HG02623 (cell line): ENCODE measurements around the gene KRT33A.

Experiments
- ATAC-seq: cut with Tn5 transposase; IDR thresholded peaks from one replicate; pipeline ENCODE4 v1.9.1; 2021; ENCODE audit warnings: moderate library complexity; ENCODE audit not compliant: unreplicated experiment

The KRT33A gene

DNA sequence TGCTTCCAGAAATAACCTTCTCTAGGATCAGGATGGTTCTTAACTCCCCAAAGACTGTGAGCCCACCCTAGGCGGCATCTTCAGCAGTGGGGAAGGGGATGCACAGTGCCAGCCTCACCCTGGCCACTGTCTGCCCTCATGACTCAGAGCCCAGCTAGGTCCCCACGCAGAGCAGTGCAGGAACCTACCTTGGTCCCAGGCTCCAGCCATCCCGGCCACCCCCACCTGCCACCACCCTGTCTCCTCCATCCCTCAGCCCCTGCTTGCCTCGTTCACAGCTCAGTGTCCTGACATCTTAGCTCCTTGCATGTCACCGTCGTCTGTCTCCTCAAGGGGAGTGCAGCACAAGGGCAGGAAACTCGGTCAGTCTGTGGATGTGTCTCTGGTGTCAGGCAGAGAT lies 19.0 kb downstream of the KRT33A start:
- no peak for ATAC-seq

DNA sequence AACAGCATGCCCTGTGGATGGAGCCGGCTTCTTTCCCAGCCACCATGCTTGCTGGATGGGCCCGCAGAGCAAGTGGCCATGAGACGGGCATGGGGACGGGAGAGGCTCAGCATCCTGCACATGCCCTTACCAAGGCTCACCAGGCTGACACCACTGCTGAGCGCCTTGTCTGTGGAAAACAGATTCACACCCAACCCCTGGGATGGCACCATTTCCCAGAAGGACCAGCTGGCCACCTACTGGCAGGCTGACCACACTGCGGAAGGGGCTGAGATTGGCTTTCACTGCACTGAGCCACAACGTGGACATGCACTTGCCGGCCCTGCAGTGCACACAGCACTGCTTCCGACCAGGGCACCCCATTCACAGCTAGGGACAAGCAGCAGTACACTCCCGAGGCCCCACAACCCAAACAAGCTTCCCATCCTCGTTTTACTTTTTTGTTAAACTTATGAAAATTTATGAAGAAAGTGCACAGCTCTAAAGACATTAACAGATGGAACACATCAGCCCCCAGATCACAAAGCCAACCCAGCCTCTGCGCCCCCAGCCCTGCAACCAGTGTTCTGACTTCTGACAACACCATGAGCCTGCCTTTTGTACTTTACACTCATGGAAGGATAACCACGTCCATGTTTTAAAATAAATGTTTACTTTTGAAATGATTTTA lies 21.2 kb downstream of the KRT33A start:
- ATAC-seq: no peak

DNA sequence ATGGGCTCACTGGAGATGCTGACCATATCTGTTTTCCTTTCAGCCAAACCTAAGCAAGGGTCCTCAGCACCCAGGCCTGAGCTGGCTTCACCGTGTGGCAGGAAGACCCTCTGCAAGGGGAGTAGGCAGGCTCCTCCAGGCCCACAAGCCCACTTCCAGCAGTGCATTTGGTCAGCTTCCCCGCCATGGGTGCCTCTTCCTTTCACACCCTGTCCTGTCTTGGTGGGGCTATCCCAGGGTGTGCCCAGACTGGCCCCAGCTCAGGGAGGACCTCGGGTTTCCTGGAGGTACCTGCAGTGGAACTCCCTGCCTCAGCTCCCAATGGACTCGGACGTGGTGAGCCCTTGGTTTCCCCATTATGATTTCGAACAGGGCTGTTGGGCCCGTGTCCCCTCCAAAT lies 22.4 kb downstream of the KRT33A start:
- ATAC-seq: no peak

DNA sequence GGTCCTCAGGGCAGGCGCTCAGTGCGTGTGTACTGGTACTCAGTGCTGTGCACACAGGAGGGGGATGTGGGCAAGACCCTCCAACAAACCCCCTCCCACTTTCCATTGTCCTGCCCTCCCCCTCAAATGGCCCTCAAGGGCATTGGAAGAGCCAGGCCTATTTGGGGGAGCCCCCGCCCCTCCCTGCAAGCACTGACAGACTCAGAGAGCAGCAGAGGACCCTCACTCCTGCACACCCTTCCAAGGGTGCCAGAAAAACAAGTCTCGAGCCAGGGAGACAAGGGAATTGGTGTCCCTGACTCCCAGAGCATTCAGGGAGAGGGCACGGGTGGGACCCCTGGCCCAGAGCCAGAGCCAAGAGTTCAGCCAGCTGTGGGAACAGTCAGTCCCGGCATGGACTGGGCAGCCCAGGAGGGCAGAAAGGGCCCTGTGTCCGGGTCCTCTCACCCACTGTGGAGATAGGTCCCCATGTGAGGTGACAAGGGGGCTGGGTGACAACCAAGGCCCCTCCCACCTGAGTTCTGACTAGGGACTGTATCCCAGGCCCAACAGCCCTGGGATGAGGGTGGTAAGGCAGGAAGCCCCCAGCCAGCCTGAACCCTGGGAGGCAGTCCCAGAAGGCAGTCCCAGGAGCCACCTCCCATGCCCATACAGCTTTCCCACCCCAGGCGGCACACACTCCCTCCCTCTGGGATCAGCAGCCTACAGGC lies 23.1 kb downstream of the KRT33A start:
- no peak for ATAC-seq

DNA sequence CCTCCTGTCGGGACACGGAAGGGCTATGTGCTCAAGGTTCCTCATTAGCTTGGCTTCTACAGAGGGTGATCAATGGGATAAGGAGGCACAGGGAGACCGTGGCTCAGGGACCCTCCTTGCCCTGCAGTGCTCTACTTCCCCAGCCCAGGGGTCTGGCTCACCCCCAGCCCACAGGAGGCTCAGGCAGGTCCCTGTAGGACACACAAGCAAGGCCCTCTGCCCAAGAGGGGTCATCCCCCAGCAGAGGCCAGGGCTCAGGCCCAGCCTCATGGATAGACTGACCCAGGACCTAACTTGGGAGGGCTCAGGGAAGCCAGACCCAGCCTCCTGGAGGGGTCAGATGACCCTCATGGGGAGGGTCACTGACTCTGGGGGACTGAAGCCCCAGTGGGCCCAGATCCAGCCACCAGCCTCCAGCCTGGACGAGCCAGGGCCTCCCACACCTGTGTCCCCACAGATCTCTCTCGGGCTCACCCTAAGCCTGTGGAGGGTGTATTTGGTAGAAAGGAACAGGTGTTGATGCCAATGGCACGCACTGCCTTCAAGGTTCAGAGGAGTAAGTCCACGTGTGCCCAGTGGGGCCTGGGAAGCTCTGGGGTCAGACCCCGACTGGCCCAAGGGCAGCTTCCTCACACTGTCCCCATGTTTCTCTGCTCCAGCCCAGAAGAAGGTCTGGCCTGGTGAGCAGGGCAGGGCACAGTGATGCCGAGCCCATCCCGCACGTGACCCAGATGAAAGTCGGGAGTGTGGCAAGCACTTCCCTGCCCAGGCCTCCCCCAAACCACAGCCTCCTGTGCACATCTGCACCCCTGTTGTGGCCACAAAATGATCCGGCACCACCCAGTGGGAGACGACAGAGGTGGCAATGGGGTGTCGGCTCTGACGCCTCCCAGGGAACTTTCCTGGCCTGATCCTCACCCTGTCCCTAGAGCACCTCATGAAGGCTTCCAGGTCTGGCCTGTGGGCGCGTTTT lies 24.2 kb downstream of the KRT33A start:
- no peak for ATAC-seq

DNA sequence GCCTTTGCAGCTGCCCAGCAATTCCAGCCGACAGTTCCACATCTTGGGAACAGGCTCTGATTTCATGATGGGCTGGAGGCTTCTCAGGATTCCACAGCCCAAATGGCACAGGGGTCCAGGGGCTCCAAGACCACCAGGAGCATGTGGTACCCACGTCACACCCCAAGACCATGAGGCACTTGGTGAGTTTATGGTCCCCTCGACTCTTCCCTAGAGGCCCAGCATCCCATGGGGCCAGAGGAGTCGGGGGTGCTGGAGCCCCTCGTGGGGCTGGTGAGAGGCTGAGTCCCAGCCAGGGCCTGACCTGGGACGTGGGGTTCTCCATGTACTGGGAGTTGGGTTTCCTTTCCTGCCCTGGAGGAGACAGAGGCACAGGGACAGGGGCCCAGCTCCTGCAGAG lies 25.0 kb downstream of the KRT33A start:
- ATAC-seq: no peak

DNA sequence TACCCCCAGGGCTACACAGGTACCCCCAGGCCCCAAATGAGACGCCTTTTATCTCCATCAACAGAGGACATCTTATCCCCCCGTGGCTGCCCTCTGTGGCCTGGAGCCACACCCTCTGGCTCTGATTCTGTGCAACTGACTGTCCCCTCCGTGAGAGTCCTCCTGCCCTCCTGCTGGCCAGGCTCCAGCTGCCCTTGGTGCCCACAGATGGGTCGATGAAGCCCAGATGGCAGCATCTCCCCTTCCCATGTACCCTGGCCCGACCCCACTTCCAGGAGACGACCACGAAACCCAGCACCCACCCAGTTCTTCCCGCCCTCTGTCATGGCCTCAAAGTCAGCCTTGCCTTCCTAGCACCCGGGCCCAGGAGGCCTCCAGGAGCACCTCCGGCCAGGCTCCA lies 25.5 kb downstream of the KRT33A start:
- no peak for ATAC-seq

DNA sequence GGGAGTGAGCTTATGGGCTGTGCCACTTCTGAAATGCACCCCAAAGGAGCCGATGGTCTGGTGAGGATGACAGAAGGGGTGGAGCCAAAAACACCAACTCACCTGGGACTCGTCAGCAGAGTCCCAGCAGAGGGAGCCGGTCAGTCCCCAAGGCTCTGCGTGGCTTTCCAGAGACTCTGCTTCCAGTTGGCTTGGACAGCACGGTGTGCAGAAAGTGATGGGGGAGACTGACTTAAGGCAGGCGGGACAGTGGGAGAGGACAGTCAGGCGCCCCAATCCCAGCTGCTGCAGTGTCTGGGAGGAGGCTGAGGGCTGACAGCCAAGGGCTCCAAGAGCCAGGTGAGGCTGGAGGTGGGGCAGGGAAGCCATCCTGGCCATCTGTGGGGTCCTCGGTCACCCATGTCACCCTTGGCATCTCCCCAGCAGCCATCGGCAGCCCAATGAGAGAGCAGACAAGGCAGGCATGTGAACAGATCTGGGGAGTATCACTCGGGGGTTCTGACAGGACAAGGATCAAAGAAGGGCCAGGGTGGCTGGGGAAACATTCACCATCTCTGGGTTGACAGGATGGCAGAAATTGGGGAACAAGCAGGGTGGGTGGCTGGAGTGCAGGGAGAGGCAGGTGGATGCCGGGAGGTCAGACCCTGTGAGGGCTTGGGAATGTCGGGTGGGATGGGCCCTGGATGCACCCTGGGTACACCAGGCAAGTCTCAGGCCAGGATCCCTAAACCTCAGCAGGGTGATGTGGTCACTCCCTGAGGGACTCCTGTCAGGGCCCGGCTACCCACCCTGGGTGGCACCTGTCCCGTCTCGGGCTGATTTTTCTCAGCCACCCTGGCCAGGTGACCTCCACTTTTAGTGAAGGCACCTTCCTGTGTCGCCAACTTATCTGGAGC lies 26.2 kb downstream of the KRT33A start:
- ATAC-seq: no peak

DNA sequence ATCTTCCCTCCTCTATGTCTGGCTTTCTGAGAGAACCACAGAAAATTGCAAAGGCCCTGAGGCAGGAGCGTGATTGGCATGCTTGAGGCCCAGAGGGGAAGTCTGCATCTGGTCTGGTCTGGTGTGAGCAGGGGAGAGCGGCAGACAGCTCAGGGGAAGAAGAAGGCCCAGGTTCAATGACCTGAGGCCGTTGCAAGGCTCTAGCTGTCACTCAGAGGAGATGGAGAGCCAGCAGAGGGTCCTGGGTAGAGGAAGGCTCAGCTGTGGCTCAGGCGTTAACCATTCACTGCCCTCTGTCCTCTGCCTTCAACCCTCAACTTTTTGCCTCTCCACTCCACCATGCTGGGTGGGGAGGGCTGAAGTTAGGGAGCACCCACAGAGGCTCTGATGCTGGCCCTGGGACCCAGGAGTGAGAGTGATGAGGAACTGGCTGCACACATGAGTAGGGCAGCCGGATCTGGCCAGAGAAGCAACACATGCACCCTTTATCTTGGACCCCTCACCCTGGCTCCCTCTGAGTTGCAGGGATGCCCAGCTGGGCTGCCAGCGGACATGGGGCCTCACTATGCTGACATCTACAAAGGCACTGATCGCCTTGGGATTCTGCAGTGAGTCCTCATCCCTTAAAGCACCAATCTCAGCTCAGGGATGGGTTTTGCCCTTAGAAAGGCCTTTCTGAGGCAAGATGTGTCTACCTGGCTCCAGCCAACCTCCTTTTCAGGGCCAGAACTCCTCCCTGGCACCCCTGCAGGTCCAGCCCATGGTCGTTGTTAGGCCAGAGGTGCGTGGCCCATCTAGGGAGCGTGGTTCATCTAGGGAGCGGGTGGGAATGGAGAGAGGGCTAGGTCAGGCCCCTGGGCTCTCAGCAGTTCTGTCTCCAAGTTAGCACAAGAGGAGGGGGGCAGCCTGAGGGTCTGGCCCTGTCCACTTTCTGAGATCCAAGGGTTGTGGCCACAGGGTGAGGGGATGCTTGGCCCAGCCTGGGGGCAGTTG lies 27.4 kb downstream of the KRT33A start:
- ATAC-seq: no peak

DNA sequence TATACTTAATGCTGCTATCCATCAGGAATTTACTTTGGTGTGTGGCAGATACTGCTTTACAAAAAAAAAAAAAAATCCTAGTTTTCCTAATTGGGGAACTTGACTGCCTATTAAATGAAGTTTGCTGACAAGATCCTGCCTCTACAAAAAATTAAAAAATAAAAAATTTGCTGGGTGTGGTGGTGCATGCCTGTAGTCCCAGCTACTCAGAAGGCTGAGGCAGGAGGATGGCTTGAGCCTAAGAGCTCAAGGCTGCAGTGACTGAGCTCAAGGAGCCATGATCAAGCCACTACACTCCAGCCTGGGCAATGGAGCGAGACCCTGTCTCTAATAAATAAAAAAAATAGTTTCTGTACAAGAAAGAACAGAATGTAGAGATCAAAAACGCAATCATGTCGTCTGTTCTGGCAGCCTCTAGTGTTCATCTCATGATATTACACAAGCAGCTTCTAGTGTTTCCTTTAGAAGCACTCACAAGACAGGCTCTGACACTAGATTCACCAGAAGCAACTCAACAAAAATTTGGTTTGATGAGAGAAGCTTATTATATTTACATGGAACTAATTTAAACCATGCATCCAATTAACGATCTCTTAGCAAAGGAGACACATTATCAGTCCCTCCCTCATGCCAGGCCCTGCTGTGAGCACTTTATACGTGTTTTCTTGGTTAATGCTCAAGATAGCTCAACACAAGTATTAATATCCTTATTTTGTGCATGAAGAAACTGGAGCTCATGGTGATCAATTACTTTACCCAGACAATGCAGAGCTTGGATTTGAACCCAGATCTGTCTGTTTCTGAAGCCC lies 28.3 kb downstream of the KRT33A start:
- no peak for ATAC-seq

DNA sequence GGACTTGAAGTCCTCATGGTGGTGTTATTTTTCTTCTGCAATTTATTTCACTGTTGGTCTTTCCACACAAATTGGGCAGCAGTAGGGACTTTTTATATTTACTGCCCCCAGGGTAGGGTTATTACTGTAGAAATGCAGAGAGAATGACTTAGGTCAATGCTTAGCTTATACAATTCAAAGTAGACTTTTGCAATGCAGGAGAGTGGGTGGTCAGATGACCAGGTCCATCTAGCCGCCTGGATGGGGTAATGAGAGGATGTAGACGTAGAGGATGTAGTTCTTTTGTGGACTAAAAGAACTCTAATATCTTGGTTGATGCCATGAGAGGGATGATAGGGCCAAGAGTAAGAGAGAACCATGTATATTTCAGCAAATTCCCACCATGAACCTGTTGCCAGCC lies 32.4 kb downstream of the KRT33A start:
- ATAC-seq: no peak

DNA sequence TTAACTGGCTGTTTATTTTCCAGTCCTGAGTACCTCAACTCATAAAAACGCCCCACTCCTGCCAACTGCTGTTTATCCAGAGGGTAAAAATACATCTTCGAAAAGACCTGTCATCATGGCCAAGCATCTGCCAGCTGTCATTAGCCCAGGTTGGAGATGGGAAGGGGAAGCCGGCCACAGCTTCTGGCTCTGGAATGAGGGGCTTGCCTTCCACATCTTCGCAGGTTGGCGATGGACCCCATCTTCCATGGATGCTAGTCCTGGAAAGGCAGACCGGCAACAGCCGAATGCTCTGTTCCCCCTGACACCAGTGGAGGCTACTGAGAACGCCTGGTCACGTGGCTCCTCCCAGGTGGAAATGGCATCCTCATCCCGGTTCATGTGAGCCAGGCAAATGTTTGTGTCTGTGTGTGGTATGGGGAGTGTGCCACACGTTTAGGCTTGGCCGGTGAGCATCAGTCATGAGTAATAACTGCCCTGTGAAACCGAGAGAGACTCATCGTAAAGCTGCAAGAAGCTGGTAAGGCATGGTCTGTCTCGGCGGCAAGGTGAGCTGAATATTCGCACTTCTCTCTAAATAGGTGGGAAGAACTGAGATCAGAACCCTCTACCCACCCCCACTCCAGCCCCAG lies 34.7 kb downstream of the KRT33A start:
- ATAC-seq: no peak

DNA sequence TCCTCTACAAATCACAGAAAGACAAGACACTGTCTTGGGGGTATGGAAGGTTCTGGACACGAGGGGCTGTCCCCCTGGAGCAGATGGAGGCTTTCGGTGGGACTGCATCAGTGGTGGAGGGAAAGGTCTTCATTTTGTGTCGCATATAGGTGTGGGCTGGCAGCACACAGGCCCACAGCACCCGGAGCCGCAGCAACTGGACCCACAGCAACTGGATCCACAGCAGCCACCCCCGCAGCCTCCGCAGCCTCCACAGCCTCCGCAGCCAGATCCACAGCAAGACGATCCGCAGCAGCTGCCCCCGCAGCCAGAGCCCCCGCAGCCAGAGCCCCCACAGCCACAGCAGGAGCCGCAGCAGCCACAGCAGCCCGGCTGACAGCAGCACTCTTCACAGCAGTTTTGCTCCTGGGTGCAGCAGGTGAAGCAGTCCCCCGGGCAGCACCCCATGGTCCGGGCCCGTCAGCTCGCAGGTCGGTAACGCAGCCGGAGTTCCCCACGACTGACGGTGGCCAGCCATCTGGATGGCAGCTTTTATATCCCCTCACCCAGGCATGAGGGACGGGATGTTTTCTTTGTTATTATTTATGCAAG lies 35.3 kb downstream of the KRT33A start, which contains the start of gene KRTAP17-1:
TSS of gene KRTAP17-1 (minus strand) at position 507 of the 591 bp plus-strand sequence. CDS start at position 447, 60 bp downstream.
- ATAC-seq: no peak

DNA sequence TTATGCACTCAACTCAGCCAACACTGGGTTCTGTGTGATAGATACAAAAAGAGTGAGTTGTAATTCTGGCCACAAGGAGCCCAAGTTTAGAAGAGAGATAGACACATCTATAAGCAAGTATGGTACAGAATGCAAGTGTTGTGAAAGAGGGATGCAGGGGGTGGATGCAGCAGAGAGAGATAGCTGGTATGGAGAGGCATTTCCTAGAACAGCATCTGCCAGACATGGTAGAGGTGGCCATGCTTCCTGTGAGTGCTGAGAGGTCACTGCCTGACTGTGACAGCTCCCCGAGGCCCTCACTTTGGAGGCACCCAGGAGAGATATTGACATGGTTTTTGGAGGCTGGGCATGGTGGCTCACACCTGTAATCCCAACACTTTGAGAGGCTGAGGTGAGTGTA lies 39.5 kb downstream of the KRT33A start:
- ATAC-seq: no peak

DNA sequence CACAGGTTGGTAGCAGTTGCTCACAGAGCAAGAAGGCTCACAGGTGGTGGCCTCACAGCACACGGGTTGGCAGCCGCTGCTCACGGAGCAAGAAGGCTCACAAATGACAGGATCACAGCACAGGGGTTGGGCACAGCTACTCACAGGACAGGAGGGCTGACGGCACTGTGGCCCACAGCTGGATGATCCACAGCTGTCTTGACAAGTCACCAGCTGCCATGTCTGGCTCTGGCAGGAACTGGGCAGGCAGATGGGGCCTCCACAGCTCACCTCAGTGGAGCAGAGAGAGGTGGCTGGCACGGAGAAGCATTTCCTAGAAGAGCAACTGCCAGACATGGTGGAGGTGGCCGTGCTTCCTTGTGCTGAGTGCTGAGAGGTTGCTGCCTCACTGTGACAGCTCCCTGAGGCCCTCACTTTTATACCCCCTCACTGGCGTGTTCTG lies 41.7 kb downstream of the KRT33A start, which contains the start of gene KRTAP16-1:
TSS of gene KRTAP16-1 (minus strand) at position 392 of the 442 bp plus-strand sequence. CDS start at position 336, 56 bp downstream.
- no peak for ATAC-seq

DNA sequence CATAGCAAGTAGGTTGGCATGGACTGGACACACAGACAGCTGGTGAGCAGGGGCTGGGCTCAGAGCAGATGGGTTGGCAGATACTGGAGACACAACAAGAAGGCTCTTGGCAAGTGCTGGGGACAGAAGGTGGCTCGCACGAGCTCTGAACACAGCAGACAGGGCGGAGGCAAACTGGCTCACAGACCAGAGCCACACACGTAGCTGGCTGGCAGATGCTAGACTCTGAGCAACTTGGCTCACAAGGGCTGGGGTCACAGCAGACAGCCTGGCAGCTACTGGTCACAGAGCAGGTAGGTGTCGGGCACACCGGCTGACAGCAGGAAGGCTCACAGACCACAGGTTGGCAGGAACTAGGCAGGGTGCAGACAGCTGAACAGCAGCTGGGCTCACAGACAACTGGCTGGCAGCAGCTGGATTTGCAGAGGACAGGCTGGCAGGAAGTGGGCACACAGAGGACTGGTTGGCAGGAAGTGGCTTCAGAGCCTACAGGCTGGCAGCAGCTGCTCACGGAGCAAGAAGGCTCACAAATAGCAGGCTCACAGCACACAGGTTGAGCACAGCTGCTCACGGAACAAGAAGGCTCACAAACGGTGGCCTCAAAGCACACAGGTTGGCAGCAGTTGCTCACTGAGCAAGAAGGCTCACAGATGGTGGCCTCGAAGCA lies 42.2 kb downstream of the KRT33A start:
- no peak for ATAC-seq

DNA sequence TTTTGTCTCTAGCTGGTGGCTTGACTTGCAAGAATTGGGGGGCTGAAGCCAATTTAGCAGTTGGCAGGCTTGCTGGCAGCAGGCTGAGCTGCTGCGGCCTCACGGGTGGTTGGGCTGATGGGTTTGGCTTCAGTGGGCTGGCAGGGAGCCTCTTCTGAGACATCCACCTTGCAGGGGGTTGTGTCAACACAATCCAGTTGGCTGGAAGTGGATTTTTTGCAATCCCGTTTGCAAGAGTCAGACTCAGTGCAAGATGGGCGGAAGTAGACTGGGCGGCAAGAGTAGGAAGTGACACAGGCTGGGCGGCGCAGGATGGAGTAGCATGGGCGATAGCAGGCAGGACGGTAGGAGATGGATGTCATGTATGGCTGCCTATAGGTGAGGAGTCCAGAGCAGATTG lies 43.0 kb downstream of the KRT33A start:
- no peak for ATAC-seq
